ENCODE measurements around the gene APOE. TPM values are rescaled to one million over a fixed set of nuclear protein-coding genes. Genes with fewer than 3 reads are reported as not detected.

The APOE gene
- total and polyA plus RNA-seq, 2 experiments from 2014 or later, result 1,133 to 1,438 TPM

DNA sequence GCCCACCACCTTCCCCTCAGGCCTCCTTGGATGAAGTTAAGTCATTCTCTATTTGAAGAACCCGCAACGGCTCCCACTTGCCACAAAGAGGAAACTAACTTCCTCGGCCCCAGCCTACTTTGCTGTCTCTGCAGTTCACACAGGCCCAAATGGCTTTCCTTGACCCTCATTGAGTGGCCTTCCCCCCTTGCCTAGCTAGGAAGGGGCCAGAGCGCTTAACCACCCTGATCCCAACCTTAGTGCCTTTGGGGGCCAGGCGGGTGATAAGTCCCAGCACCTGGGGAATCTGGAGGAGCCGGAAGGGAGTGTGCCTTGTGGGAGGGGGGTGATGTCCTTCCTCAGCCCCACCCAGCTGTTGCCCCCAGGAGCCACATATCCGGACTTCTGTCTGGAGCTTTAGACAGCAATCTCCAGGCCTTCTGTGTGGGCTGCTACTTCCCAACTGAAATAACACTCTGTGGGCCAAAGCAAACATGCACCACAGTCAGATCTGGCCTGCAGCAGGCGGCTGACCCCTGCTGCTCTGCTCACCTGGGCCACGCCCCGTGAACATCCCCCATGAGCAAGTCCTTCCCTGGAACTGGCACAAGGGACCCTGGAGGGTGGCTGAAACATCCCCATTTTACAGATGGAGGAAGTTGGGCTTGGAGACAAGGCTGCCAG lies 49.0 kb upstream of the APOE start (continued):
- TF ChIP-seq, protein P1, sequence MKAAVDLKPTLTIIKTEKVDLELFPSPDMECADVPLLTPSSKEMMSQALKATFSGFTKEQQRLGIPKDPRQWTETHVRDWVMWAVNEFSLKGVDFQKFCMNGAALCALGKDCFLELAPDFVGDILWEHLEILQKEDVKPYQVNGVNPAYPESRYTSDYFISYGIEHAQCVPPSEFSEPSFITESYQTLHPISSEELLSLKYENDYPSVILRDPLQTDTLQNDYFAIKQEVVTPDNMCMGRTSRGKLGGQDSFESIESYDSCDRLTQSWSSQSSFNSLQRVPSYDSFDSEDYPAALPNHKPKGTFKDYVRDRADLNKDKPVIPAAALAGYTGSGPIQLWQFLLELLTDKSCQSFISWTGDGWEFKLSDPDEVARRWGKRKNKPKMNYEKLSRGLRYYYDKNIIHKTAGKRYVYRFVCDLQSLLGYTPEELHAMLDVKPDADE (IDR thresholded peaks at IDR 0.05), result no peak
- TF ChIP-seq ZNF331 (CRISPR knock-in tag; IDR thresholded peaks at IDR 0.05; ENCODE audit: low read depth) (no peak), JUNB (IDR thresholded peaks at IDR 0.05; ENCODE audit: unreplicated experiment) (no peak)
- TF ChIP-seq, protein P2, sequence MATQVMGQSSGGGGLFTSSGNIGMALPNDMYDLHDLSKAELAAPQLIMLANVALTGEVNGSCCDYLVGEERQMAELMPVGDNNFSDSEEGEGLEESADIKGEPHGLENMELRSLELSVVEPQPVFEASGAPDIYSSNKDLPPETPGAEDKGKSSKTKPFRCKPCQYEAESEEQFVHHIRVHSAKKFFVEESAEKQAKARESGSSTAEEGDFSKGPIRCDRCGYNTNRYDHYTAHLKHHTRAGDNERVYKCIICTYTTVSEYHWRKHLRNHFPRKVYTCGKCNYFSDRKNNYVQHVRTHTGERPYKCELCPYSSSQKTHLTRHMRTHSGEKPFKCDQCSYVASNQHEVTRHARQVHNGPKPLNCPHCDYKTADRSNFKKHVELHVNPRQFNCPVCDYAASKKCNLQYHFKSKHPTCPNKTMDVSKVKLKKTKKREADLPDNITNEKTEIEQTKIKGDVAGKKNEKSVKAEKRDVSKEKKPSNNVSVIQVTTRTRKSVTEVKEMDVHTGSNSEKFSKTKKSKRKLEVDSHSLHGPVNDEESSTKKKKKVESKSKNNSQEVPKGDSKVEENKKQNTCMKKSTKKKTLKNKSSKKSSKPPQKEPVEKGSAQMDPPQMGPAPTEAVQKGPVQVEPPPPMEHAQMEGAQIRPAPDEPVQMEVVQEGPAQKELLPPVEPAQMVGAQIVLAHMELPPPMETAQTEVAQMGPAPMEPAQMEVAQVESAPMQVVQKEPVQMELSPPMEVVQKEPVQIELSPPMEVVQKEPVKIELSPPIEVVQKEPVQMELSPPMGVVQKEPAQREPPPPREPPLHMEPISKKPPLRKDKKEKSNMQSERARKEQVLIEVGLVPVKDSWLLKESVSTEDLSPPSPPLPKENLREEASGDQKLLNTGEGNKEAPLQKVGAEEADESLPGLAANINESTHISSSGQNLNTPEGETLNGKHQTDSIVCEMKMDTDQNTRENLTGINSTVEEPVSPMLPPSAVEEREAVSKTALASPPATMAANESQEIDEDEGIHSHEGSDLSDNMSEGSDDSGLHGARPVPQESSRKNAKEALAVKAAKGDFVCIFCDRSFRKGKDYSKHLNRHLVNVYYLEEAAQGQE (IDR thresholded peaks at IDR 0.05; ENCODE audit: unreplicated experiment), result no peak

DNA sequence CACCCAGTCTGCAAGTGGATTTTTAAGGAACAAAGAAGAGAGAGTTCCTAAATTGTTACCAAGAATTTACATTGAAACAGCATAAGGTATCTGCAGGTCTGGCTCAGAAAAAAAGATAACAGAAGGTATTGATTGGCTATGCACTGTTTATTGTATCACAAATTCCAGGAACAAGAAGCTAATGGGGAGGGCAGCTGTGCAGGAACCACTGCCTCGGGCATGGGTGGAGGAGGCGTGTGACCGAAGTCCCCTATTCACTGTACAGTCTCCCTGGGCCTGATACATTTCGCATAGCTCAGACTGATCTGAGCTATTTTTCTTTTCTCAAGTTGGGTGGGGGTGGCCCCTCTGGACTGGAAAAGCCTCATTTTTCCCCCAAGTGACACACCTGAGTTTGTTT lies 47.8 kb upstream of the APOE start:
- Histone ChIP-seq H3K79me2 (replicated peaks; ENCODE audit: insufficient read depth) (peaks cover 98% of the 10 kb centered on the region), H2AFZ (no peak overlapping the region), H3K36me3 (ENCODE audit: insufficient read depth) (peaks cover 12% of the 10 kb centered on the region), H3K9me2 (ENCODE audit: insufficient read depth) (no peaks in the 10 kb centered on the region), H4K20me1 (replicated peaks; ENCODE audit: insufficient read depth) (peaks cover 78% of the 10 kb centered on the region), H3K4me1 (ENCODE audit: insufficient read depth) (peaks cover 5% of the 10 kb centered on the region; the same call in 1 of the 2 replicates), H3K4me2 (no peak overlapping the region), H3K27me3 (ENCODE audit: insufficient read depth) (no peaks in the 10 kb centered on the region), H3F3A (replicated peaks; ENCODE audit: low read depth) (peaks cover 7% of the 10 kb centered on the region; the same call in 1 of the 2 replicates), H3K4me3 (no peak overlapping the region), H3K27ac (ENCODE audit: low read depth) (no peak overlapping the region)
- ATAC-seq, result no peak
- Mint-ChIP-seq H3K4me1 (peaks cover 4% of the 10 kb centered on the region), H3K36me3 (ENCODE audit: low read depth) (peaks cover 46% of the 10 kb centered on the region), H3K27me3 (ENCODE audit: insufficient read depth, low read depth, poor library complexity) (peaks cover 3% of the 10 kb centered on the region), H3K27ac (no peak overlapping the region), H3K4me3 (no peak overlapping the region), H3K9me3 (no peaks in the 10 kb centered on the region; the same call in 2 of the 3 replicates)
- no peak for DNase-seq (ENCODE audit: low spot score)
- TF ChIP-seq NANOG (IDR thresholded peaks at IDR 0.05; ENCODE audit: borderline replicate concordance), result no peak
- no peak for TF ChIP-seq ZNF114 (CRISPR knock-in tag; IDR thresholded peaks at IDR 0.05)
- no peak for TF ChIP-seq JUNB (IDR thresholded peaks at IDR 0.05; ENCODE audit: unreplicated experiment)
- TF ChIP-seq, protein P2 (IDR thresholded peaks at IDR 0.05; ENCODE audit: unreplicated experiment), result no peak
- no peak for TF ChIP-seq EZH2 (IDR thresholded peaks at IDR 0.05; ENCODE audit: low read depth, unreplicated experiment)
- TF ChIP-seq POLR2AphosphoS5 (IDR thresholded peaks at IDR 0.05; ENCODE audit: low read depth), result no peak
- TF ChIP-seq, protein P3, sequence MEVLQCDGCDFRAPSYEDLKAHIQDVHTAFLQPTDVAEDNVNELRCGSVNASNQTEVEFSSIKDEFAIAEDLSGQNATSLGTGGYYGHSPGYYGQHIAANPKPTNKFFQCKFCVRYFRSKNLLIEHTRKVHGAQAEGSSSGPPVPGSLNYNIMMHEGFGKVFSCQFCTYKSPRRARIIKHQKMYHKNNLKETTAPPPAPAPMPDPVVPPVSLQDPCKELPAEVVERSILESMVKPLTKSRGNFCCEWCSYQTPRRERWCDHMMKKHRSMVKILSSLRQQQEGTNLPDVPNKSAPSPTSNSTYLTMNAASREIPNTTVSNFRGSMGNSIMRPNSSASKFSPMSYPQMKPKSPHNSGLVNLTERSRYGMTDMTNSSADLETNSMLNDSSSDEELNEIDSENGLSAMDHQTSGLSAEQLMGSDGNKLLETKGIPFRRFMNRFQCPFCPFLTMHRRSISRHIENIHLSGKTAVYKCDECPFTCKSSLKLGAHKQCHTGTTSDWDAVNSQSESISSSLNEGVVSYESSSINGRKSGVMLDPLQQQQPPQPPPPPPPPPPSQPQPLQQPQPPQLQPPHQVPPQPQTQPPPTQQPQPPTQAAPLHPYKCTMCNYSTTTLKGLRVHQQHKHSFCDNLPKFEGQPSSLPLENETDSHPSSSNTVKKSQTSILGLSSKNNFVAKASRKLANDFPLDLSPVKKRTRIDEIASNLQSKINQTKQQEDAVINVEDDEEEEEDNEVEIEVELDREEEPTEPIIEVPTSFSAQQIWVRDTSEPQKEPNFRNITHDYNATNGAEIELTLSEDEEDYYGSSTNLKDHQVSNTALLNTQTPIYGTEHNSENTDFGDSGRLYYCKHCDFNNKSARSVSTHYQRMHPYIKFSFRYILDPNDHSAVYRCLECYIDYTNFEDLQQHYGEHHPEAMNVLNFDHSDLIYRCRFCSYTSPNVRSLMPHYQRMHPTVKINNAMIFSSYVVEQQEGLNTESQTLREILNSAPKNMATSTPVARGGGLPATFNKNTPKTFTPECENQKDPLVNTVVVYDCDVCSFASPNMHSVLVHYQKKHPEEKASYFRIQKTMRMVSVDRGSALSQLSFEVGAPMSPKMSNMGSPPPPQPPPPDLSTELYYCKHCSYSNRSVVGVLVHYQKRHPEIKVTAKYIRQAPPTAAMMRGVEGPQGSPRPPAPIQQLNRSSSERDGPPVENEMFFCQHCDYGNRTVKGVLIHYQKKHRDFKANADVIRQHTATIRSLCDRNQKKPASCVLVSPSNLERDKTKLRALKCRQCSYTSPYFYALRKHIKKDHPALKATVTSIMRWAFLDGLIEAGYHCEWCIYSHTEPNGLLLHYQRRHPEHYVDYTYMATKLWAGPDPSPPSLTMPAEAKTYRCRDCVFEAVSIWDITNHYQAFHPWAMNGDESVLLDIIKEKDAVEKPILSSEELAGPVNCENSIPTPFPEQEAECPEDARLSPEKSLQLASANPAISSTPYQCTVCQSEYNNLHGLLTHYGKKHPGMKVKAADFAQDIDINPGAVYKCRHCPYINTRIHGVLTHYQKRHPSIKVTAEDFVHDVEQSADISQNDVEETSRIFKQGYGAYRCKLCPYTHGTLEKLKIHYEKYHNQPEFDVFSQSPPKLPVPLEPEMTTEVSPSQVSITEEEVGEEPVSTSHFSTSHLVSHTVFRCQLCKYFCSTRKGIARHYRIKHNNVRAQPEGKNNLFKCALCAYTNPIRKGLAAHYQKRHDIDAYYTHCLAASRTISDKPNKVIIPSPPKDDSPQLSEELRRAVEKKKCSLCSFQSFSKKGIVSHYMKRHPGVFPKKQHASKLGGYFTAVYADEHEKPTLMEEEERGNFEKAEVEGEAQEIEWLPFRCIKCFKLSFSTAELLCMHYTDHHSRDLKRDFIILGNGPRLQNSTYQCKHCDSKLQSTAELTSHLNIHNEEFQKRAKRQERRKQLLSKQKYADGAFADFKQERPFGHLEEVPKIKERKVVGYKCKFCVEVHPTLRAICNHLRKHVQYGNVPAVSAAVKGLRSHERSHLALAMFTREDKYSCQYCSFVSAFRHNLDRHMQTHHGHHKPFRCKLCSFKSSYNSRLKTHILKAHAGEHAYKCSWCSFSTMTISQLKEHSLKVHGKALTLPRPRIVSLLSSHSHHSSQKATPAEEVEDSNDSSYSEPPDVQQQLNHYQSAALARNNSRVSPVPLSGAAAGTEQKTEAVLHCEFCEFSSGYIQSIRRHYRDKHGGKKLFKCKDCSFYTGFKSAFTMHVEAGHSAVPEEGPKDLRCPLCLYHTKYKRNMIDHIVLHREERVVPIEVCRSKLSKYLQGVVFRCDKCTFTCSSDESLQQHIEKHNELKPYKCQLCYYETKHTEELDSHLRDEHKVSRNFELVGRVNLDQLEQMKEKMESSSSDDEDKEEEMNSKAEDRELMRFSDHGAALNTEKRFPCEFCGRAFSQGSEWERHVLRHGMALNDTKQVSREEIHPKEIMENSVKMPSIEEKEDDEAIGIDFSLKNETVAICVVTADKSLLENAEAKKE (CRISPR knock-in tag; IDR thresholded peaks at IDR 0.05), result no peak
- TF ChIP-seq CREB1 (CRISPR knock-in tag; IDR thresholded peaks at IDR 0.05; ENCODE audit: low read depth), result no peak

Measured in GM23338 (cell line).